Kidney glomerular epithelial cell (primary cell): ENCODE data around the gene RCN2.
"Not testable (repeated sequence)": the region's sequence is repeated elsewhere in the genome, so short reads cannot be mapped to it uniquely, and the experiment has no call there.

ENCODE experiments used
- DNase-seq: peaks from one replicate; lab custom pipeline; 2025; lab: John Stamatoyannopoulos, UW

RCN2 gene

DNA sequence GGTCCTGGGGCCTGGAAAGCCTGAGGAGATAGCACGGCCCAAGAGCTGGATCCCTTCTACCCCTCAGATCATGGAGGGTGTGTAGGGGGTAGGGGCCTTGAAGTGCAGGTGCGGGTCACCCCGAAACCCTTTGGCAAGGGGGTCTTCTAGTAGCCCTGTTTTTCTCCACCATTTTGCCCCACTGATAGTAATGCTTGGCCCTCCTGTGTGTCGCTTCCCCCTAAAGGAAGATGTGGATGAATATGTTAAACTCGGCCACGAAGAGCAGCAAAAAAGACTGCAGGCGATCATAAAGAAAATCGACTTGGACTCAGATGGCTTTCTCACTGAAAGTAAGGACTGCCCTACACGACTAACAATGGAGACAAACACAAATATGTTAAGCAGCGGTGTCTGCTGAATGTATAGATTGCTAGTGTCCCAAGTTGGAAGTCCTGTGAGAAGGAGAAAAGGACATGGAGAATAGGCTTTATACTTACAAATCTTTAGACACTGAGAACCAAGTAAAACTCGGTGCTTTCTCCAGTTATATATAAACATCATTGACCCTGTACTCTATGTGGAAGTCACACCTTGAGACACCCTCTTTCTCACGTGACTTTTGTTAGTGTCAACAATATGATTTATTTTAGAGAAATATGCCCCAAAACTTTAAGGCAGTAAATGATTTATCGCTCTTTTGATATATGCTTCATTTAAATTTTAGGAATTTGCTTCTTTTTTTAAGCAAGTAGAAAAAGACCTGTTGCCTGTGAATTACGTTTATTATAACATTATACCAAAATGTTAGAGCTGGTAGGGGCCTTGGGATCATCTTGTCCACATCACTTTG is 802 bp downstream of the RCN2 start:
- no peak for DNase-seq

- DNase-seq = peak; percentile 83
Measured at GRCh38 chr15:76935620-76936019, 4.1 kb downstream of the RCN2 start.

GRCh38 chr15:76936671-76937070 is 5.1 kb downstream of the RCN2 start:
- no peak for DNase-seq

- no peak for DNase-seq
Measured at GRCh38 chr15:76938752-76939151, 7.2 kb downstream of the RCN2 start.

DNA sequence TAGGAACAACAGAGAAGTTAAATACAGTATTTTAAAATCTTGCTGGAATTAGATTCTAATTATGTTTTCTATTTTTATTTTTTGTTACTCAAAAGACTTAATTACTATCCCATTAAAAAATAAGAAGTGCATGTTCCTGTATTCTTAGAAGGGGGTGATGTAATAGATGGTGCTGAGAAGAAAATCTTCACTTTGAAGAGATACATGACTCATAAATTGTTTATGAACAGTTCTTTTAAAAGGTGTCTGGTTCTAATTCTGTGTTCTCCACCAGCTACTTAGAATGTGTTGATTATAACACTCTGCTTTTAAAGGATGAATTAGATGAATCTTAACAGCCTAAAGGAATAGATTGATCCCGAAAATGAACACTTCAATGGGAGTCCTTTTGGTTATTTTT is 8.2 kb downstream of the RCN2 start:
- DNase-seq = peak; percentile 19

- no peak for DNase-seq
Measured at GRCh38 chr15:76941636-76942035, 10.1 kb downstream of the RCN2 start.

- DNase-seq = no peak
Measured at GRCh38 chr15:76942331-76942730, 10.8 kb downstream of the RCN2 start.

- no peak for DNase-seq
Measured at GRCh38 chr15:76945494-76946093, 14.0 kb downstream of the RCN2 start.

- no peak for DNase-seq
Measured at GRCh38 chr15:76947454-76947853, 15.9 kb downstream of the RCN2 start.

GRCh38 chr15:76951220-76951619 is 19.7 kb downstream of the RCN2 start:
- no peak for DNase-seq

- DNase-seq = no peak
Measured at GRCh38 chr15:76953913-76954312, 22.4 kb downstream of the RCN2 start.

DNA sequence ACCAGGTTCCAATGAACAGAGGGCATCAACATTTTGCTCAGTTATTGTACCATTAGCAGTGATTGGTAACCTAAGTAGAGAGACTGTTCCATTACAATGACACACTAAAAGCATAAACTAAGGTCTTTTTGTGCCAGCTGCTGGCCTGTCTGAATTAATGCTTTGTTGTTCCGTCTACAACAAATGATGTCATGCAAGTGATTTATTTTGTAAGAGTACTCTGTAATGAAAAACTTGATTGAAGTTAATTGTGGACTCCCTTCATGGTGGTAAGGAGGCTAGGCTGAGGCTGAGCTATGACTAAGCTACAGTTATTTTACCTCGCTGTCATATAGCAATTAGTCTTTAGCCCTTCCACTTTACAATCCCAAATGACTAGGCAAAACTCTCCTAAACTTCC is 23.2 kb downstream of the RCN2 start:
- DNase-seq = no peak

DNA sequence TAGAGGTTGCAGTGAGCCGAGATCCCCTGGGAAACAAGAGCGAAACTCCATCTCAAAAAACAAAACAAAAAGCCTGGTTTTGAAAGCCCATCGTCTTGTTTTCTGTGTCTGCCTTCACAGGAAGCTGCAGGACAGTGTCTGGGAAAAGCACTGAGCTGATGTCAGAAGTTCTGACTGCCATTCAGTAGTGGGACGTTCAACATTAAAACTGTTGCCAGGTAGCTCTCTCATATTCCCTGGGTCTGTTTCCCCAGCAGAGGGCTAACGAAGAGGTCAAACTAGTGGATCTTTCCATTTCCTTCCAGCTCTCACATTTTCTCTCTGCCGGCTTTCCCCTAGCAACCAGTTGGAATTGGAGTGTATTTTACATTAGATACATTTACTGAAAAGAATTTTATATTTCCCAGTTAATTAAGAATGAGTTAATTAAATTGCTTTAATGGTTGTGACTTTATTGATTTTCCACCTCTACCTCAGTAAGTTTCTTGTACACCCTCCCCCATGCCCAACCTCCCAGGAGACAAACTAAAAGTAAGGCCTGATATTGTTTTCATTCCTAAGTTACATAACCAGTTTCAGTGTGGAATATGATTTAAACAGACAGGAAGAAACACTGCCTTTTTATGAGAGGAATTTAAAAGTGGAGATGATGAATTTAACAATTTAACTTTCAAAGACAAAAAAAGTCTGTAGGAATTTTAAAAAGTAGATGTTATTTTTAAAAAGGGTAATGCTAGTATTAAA is 29.9 kb downstream of the RCN2 start:
- DNase-seq = no peak

DNA sequence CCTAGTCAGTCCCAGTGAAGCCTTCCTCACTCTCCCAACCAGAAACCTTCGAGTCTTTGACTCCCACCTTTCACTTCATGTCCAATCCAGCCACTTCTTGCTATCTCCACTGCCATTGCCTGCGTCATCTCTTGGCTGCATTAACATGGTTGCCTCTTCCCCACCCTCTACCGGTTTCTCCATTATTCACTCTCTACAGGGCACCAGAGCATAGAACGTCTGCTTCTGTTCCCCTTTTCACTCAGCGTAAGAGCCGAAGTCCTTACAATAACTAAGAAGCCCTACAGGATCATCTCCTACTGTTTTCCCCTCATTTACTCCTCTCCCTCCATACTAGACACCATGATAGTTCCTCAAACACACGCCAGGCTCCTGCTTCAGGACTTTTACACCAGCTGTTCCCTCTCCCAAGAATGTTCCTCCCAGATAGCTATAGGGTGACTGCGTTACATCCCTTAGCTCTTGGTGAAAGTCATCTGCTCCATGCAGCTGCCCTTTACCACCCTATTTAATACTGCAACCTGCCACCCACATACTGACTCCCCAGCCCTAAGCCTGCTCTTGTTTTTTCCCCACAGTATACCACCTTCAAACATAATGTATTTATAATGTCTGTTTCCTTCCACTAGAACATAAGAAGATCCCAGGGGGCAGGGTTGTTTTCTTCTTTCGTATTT is 30.9 kb downstream of the RCN2 start:
- no peak for DNase-seq

- peak; percentile 36 for DNase-seq
Measured at GRCh38 chr15:76963596-76963995, 32.0 kb downstream of the RCN2 start.

GRCh38 chr15:76964157-76964556 is 32.6 kb downstream of the RCN2 start:
- DNase-seq = peak; percentile 58

GRCh38 chr15:76966051-76966450 is 34.5 kb downstream of the RCN2 start:
- not testable (repeated sequence) for DNase-seq

- DNase-seq = no peak
Measured at GRCh38 chr15:76967067-76967466, 35.5 kb downstream of the RCN2 start.

DNA sequence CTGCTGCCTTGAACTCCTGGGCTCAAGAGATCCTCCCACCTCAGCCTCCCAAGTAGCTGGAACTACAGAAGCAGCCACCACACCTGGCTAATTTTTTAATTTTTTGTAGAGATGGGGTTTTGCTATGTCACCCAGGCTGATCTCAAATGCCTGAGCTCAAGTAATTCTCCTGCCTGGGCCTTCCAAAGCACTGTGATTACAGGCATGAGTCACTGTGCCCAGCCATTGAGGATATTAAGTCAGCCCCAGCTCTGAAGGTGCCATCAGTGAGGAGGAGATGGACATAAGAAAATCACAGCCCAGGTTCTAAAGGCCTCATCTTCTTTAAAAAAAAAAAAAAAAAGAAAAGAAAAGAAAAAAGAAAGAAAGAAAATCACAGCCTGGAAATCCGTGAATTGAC is 36.8 kb downstream of the RCN2 start:
- DNase-seq = peak; percentile 4

DNA sequence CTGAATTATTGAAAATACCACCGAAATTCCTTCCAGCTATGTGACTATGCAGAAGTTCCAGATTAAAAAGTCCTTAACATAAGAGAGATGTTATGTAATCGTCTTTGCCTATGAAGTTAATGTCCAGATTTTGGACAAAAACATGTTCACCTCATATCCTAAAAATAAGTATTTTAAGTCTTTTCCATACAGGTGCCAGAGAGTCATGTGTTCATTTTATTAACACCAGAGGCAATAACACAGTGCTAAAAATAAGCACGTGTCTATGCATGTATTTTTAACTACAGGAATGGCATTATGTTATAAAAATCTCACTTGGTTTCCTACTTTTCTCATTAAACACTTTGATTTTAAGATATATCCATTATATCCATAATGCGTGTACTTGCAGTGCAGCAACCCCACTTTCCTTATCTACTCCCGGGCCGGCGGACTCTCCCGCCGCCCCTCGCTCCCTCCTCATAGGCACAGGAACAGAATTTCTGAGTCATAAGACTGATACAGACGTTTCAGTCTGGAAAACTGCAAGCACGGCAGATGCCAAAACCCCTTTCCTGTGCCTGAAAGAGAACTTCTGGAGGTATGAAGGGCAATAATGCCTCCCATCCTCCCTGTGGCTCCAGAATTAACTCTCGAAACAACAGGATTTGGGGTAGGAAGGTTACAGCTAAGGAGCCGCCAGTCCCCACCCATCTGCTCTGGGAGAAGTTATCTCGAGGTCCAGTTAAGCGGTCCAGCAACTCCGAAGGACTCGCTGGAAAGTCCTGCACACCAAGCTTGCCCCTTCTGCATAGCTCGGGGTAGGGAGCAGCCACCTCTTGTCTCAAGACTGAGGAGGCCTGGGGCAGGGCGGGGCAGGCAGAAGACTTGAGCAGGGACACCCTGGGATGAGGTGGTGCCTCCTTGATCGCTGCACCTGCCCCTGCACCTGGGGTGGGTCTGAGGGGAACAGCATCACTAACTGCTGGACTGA is 41.1 kb downstream of the RCN2 start:
- DNase-seq = no peak

DNA sequence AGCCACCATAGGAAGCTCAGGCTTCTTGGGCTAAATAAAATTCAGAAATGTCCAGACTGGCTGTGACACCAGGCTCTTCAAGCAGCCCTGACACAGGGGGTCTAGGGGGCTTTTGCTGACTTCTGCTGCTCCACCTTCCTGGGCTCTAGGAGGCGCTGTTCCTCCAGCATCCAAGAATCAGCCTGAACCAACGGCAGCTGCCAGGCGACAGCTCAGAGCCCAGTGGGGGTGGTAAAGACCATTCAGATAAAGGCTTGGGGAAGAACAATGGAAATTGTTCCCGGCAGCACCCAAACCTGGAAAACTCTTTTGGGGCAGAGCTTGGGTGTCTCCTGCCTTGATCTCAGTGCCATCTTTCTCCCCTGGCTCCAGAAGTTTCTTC is 41.8 kb downstream of the RCN2 start:
- no peak for DNase-seq
